GM12801 (cell line): ENCODE measurements around the gene FGFR4.

Experiments used
- CTCF ChIP-seq: IDR thresholded peaks from one replicate; pipeline ENCODE4 v1.5.1; 2011; ENCODE audit warnings: control low read depth; ENCODE audit not compliant: insufficient read length; ENCODE audit errors: extremely low read depth

Gene FGFR4

GRCh38 chr5:177086654-177087397 lies at the start of gene FGFR4:
TSS of gene FGFR4 (plus strand) at chr5:177086915. CDS start at chr5:177089603, 2,688 bp downstream.
- no peak for TF ChIP-seq CTCF

GRCh38 chr5:177036921-177037320 lies 49.8 kb upstream of the FGFR4 start:
- TF ChIP-seq CTCF, result no peak

GRCh38 chr5:177040814-177041420 lies 45.8 kb upstream of the FGFR4 start:
- no peak for TF ChIP-seq CTCF

- TF ChIP-seq CTCF, result no peak
Measured at GRCh38 chr5:177041936-177042335, 44.8 kb upstream of the FGFR4 start.

- no peak for TF ChIP-seq CTCF
Measured at GRCh38 chr5:177043114-177043513, 43.6 kb upstream of the FGFR4 start.

- TF ChIP-seq CTCF, result no peak
Measured at GRCh38 chr5:177043958-177044357, 42.8 kb upstream of the FGFR4 start.

GRCh38 chr5:177044641-177045040 lies 42.1 kb upstream of the FGFR4 start:
- TF ChIP-seq CTCF, result no peak
